DND-41 (cell line): ENCODE results near the gene FLT4.

ENCODE experiments used
- CTCF ChIP-seq: IDR thresholded peaks from 2 replicates; pipeline ENCODE4 v1.5.1; 2012; ENCODE audit warnings: borderline replicate concordance, low read length, moderate library complexity, mild to moderate bottlenecking; ENCODE audit not compliant: poor library complexity, severe bottlenecking; ENCODE audit errors: extremely low read depth
- EZH2 ChIP-seq: IDR thresholded peaks from 3 replicates; pipeline ENCODE4 v1.6.1; 2012; ENCODE audit warnings: borderline replicate concordance, low read depth, mild to moderate bottlenecking, moderate library complexity, low read length, inconsistent platforms; ENCODE audit not compliant: severe bottlenecking

DNA sequence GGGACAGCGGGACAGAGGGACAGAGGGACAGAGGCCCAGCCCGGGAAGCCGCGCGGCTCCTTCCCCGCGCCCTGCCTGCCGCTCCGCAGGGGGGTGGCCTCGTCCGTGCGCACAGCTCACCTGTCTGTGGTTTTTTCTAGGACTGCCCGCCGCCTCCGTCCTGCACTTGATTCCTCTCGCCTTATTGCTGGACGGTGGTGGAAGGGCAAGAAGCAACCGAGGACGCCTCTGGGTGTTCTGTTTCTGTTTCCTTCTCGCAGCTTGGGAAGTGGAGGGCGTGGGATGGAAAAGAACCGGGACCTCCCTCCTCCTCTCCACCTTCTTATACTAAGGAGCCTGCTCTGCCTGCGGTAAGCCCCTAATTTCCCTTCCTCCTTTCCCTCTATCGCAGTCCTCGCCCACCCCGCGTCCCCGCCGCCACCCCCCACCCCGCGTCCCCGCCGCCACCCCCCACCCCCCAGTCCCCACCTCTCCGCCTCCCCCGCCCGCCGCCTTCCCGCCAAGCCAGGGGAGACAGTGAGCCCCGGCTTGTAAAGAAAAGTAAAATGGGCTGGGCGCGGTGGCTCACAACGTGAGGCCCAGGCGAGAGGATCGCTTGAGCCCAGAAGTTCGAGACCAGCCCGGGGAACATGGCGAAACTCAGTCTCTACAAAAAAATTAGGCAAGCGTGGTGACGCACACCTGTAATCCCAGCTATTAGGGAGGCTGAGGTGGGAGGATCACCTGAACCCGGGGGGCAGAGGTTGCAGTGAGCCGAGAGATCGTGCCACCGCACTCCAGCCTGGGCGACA lies 9.6 kb upstream of the FLT4 start:
- TF ChIP-seq CTCF: no peak
- TF ChIP-seq EZH2: no peak
